Upper lobe of right lung (tissue), 1 donor: Measurements from ENCODE around the gene ZNF618. TPM values are rescaled to one million over a fixed set of nuclear protein-coding genes. Genes with fewer than 3 reads are reported as not detected.

Experiments
- ATAC-seq: fragments of 200-7000 bp; cut with Tn5 transposase; one replicate; pipeline ENCODE4 v1.9.1; 2020; ENCODE audit warnings: mild to moderate bottlenecking, moderate library complexity
- DNase-seq: peaks from one replicate; pipeline ENCODE4 v3.0.0-alpha.2; 2020
- H3K27ac ChIP-seq: fragments of 200-600 bp; one replicate; pipeline ENCODE4 v1.8.0; 2022
- H3K27me3 ChIP-seq: fragments of 200-600 bp; one replicate; pipeline ENCODE4 v1.8.0; 2022; ENCODE audit warnings: mild to moderate bottlenecking
- H3K36me3 ChIP-seq: fragments of 200-600 bp; one replicate; pipeline ENCODE4 v1.8.0; 2022
- H3K4me1 ChIP-seq: fragments of 200-600 bp; one replicate; pipeline ENCODE4 v1.8.0; 2022
- H3K4me3 ChIP-seq: fragments of 200-600 bp; one replicate; pipeline ENCODE4 v1.8.0; 2022; ENCODE audit warnings: mild to moderate bottlenecking
- H3K9me3 ChIP-seq: fragments of 200-600 bp; one replicate; pipeline ENCODE4 v1.8.0; 2022
- CTCF ChIP-seq: fragments of 200-600 bp; IDR thresholded peaks from one replicate; pipeline ENCODE4 v1.8.0; 2022; ENCODE audit warnings: antibody characterized with exemption
- intact Hi-C: fragments of 100-400 bp; cut with DNase I; formaldehyde crosslinking; loops from one replicate; pipeline ENCODE4 v1.11.0; 2022
- total RNA-seq: library from RNA; stranded (reverse); fragmentation: NEBNext Ultra II Directional; extraction: Animal tissue kit (Norgen Biotek cat#: 25700); gene quantifications from one replicate; pipeline ENCODE4 v1.2.1, GENCODE V29; 2021
- donor health status: DM: no; HTN: yes; CAD: no; lungs with severe emphysema.

Gene ZNF618
- total RNA-seq, 1 donor from 2014 or later: 9.8 TPM

GRCh38 chr9:114048533-114049415 lies 172.7 kb downstream of the ZNF618 start:
- no peak for DNase-seq
- no peaks in the 10 kb centered on the region for H3K9me3 ChIP-seq
- no peaks in the 10 kb centered on the region for H3K4me1 ChIP-seq
- no peak for TF ChIP-seq CTCF
- H3K4me3 ChIP-seq: no peak overlapping the region
- intact Hi-C loops: no loop called here
- no peaks in the 10 kb centered on the region for H3K27me3 ChIP-seq
- no peak overlapping the region for H3K27ac ChIP-seq
- H3K36me3 ChIP-seq: peaks cover 31% of the 10 kb centered on the region
- ATAC-seq: no peak

GRCh38 chr9:114049441-114050225 lies 173.5 kb downstream of the ZNF618 start:
- Histone ChIP-seq H3K36me3 (peaks cover 31% of the 10 kb centered on the region), H3K9me3 (no peaks in the 10 kb centered on the region), H3K27ac (no peak overlapping the region), H3K27me3 (no peaks in the 10 kb centered on the region), H3K4me3 (no peak overlapping the region), H3K4me1 (no peaks in the 10 kb centered on the region)
- DNase-seq: no peak
- no peak for TF ChIP-seq CTCF
- ATAC-seq: no peak
- intact Hi-C loops: no loop called here

- no peaks in the 10 kb centered on the region for H3K27me3 ChIP-seq
- intact Hi-C loops: no loop called here
- ATAC-seq: no peak
- H3K9me3 ChIP-seq: no peaks in the 10 kb centered on the region
- no peak overlapping the region for H3K4me3 ChIP-seq
- H3K4me1 ChIP-seq: no peaks in the 10 kb centered on the region
- DNase-seq: no peak
- no peak for TF ChIP-seq CTCF
- H3K27ac ChIP-seq: no peak overlapping the region
- peaks cover 31% of the 10 kb centered on the region for H3K36me3 ChIP-seq
Observed at GRCh38 chr9:114050226-114050568, 174.1 kb downstream of the ZNF618 start.

- intact Hi-C loops: no loop called here
- H3K27me3 ChIP-seq: no peaks in the 10 kb centered on the region
- no peak for TF ChIP-seq CTCF
- peaks cover 31% of the 10 kb centered on the region for H3K36me3 ChIP-seq
- H3K9me3 ChIP-seq: no peaks in the 10 kb centered on the region
- no peak overlapping the region for H3K4me3 ChIP-seq
- H3K27ac ChIP-seq: no peak overlapping the region
- DNase-seq (peak; percentile 25), ATAC-seq (no peak)
- no peaks in the 10 kb centered on the region for H3K4me1 ChIP-seq
Observed at GRCh38 chr9:114050646-114051045, 174.5 kb downstream of the ZNF618 start.

GRCh38 chr9:114051281-114051680 lies 175.2 kb downstream of the ZNF618 start:
- TF ChIP-seq CTCF: no peak
- Histone ChIP-seq H3K4me3 (no peak overlapping the region), H3K27ac (no peak overlapping the region), H3K9me3 (no peaks in the 10 kb centered on the region), H3K36me3 (peaks cover 31% of the 10 kb centered on the region), H3K4me1 (no peaks in the 10 kb centered on the region), H3K27me3 (no peaks in the 10 kb centered on the region)
- ATAC-seq (no peak), DNase-seq (peak; percentile 44)
- intact Hi-C loops: no loop called here
